ENCODE measurements around the gene TRMT11.

GRCh38 chr6:126071000-126071647 is 84.8 kb downstream of the TRMT11 start:
- TF ChIP-seq CTCF (optimal IDR thresholded peaks at IDR 0.05 in 1 of 3, IDR thresholded peaks at IDR 0.05 in 1 of 3, conservative IDR thresholded peaks at IDR 0.05 in 1 of 3; ENCODE audit: extremely low read depth in 1 of 3, insufficient read depth in 2 of 3, low read length in 3 of 3) = no peak
- TF ChIP-seq EZH2 (IDR thresholded peaks at IDR 0.05; ENCODE audit: low read length) = no peak
